GM12872 (cell line): ENCODE data around the gene KPTN.

Experiments used
- CTCF ChIP-seq: IDR thresholded peaks from 3 replicates; pipeline ENCODE4 v1.5.1; 2011; ENCODE audit warnings: low read depth, mild to moderate bottlenecking, low read length, moderate library complexity; ENCODE audit not compliant: insufficient read depth

The KPTN gene

GRCh38 chr19:47489072-47489914, 5.3 kb upstream of the KPTN start:
- no peak for TF ChIP-seq CTCF

- no peak for TF ChIP-seq CTCF
Observed at GRCh38 chr19:47487551-47488515, 3.8 kb upstream of the KPTN start.

GRCh38 chr19:47486900-47487299, 2.9 kb upstream of the KPTN start:
- no peak for TF ChIP-seq CTCF

- TF ChIP-seq CTCF = no peak
Observed at GRCh38 chr19:47485210-47485609, 1.2 kb upstream of the KPTN start.

GRCh38 chr19:47483200-47483599, 819 bp downstream of the KPTN start:
- TF ChIP-seq CTCF = no peak

- no peak for TF ChIP-seq CTCF
Observed at GRCh38 chr19:47481460-47482052, 2.5 kb downstream of the KPTN start.

- TF ChIP-seq CTCF = no peak
Observed at GRCh38 chr19:47480658-47481057, 3.4 kb downstream of the KPTN start.
